ENCODE data around the gene LMBRD1.
"Not testable (repeated sequence)": the region's sequence is repeated elsewhere in the genome, so short reads cannot be mapped to it uniquely, and the experiment has no call there.

The LMBRD1 gene

DNA sequence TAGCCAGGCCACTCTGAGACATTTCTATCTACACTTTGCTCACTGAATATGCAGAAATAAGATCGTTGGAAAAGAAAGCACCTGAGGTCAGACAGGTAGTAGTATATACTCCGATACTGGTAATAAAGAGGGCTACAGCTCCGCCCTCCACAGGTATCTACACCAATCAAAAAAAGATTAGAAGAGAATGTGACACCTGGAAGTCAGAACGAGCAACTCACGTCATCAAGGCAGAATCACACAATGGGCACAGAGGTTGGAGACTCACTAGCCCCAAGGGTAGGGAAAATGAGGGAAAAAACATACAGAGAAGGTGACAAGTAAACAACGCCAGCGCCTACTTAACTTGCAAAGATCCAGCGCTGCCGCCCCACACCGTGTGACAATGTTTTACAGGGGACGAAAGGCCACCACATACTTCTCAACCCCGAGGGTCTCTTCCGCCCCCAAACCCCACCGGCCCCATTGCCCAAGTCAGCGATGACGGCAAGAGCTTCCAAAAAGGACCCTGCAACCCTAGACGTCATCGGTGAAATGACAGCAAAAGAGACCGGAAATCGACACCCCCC lies 653 bp downstream of the LMBRD1 start:
- DNase-seq (ENCODE audit: low spot score), result peak; percentile 74

GRCh38 chr6:69795469-69796072 lies 1.2 kb downstream of the LMBRD1 start:
- no peak for DNase-seq (ENCODE audit: low spot score)

DNA sequence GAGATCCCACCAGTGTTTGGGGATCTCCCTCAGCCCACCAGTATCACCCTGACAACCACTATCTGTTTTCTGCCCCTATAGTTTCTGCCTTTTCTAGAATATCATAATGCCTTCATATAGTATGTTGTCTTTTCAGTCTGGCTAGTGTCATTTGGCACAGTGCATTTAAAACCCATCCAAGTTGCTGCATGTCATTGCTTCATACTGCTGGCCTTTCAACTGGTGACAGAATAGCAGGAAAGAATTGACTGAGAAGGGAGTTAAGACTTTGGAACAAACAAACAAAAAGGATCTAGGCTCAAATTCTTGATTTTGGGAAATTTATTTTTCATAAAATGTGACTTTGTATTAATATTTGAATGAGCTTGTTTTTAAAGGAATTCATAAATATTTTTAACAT lies 4.5 kb downstream of the LMBRD1 start:
- DNase-seq (ENCODE audit: low spot score), result no peak

- DNase-seq (ENCODE audit: low spot score), result no peak
These were observed 5.7 kb downstream of the LMBRD1 start for GRCh38 chr6:69791065-69791471.

DNA sequence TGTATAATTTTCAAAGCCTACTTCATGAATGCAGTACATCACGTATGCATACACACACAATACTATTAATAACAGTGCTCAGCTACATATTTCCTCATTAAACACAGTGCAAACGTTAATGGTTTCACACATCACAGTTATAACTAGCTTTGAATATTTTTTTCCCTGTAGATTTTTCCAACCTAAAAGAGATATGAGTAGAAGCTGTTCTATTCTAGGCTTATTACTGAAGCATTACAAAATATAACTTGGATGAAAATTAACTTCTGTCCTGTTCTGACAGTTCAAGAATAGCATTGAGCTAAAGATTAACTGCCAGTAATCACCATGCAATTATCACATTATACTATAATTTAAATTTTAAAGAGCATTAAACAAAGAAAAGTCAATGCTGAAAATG lies 6.2 kb downstream of the LMBRD1 start:
- no peak for DNase-seq (ENCODE audit: low spot score)

DNA sequence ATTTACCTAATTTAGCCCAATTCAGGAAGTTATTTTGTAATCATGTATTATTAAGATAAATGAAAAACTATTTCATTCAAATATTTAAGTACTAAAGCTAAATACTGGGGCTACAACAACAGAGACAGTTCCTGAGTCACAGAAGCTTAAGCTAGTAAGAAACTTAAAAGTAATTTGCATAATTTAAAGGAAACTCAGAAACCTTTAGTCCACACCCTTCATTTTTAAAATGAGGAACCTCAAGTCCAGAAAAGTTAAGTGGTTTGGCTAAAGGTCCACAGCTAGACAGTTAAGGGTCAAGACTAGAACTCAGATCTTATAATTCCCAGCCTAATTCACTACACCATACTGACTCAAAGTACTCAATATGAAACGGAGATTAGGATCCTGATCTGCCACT lies 7.2 kb downstream of the LMBRD1 start:
- DNase-seq (ENCODE audit: low spot score), result no peak

GRCh38 chr6:69787436-69787835 lies 9.4 kb downstream of the LMBRD1 start:
- DNase-seq (ENCODE audit: low spot score), result not testable (repeated sequence)

- DNase-seq (ENCODE audit: low spot score), result no peak
These were observed 11.1 kb downstream of the LMBRD1 start for GRCh38 chr6:69785697-69786096.

- no peak for DNase-seq (ENCODE audit: low spot score)
These were observed 12.0 kb downstream of the LMBRD1 start for GRCh38 chr6:69784595-69785377.

DNA sequence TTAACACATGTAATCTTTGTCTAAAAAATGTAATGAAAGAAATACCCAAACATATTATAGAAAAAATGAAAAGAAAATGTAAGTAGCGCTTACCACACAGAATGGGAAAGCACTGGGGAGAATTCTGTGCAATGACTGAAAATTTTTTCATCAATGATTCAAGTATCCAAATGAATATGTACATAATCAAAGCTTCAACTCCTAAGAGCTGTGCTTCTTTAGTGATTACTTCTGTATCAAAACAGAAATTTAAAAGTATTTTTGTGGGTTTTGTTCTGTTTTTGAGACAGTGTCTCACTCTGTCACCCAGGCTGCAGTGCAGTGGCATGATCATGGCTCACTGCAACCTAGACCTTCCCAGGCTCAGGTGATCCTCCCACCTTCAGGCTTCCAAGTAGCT lies 13.7 kb downstream of the LMBRD1 start:
- no peak for DNase-seq (ENCODE audit: low spot score)

GRCh38 chr6:69780585-69781178 lies 16.1 kb downstream of the LMBRD1 start:
- no peak for DNase-seq (ENCODE audit: low spot score)

DNA sequence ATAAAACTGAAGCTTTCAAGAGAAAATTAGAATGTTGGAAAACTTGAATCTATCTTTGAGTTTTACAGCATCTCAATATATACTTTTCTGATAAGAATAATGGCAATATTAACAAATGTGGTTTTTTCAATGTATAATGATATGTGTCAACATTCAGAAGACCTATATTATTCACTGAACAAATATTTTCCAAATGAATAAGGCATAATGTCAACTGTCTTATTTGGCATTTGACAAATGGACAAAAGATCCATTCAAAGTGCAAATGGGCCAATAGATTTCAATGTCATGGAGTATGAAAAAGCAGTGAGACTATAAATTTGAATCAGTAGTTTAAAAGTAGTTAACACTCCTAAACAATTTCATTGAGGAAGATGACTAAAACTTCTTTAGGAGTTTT lies 20.9 kb downstream of the LMBRD1 start:
- no peak for DNase-seq (ENCODE audit: low spot score)

- DNase-seq (ENCODE audit: low spot score), result no peak
These were observed 21.3 kb downstream of the LMBRD1 start for GRCh38 chr6:69775585-69775849.

GRCh38 chr6:69774740-69775584 lies 21.8 kb downstream of the LMBRD1 start:
- no peak for DNase-seq (ENCODE audit: low spot score)

GRCh38 chr6:69771158-69771906 lies 25.5 kb downstream of the LMBRD1 start:
- no peak for DNase-seq (ENCODE audit: low spot score)

DNA sequence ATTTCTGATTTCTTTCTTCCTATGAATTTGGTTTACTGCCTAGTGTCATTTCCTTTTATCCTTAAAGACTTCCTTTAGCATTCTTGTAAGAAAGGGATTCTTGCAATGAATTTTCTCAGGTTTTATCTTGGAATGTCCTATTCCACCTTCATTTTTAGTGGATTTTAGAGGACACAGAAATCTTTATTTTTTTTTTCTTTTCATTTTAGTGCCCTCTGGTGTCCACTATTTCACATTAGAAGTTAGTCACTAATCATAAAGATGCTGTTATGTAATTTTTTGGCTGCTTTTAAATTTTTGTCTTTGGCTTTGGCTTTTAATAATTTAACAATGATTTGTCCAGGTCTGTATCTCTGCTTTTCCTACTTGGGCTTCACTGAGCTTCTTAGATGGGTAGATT lies 28.1 kb downstream of the LMBRD1 start:
- DNase-seq (ENCODE audit: low spot score), result no peak

DNA sequence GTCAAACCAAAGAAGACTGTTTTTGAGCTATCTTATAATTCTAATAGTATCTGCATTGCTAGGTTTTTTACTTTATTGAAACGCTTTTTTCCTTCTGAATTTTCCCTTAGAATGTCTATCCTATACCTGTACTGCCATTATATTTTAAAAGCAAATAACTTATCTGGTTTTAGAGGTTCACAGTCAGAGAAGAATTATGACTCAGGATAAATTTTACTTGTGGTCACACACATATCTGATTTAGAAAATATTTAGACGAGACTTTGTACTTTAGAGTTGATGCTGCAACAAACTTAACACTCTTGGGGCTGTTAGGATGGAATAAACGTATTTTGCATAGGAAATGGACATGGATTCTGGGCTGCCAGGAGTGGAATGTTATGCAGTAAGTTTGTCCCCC lies 33.0 kb downstream of the LMBRD1 start:
- no peak for DNase-seq (ENCODE audit: low spot score)

- DNase-seq (ENCODE audit: low spot score), result no peak
These were observed 35.0 kb downstream of the LMBRD1 start for GRCh38 chr6:69761853-69762252.

DNA sequence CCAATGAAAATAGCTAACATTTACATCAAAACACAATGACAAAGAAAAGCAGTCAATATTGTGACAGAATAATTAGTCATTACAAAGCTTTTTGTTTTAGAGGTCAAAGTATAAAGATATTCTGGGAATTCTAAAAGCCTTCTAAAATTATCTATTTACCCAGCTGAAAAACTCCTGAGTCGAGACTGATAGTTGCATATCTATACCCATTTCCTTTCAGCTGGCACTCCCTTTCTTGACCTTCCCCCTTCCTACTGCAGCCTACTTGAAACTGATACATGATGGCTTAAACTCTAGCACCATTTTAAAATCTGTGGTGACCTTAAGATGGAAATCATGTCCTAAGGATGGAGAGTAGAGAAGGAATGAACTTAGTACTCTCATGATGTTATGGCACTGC lies 38.6 kb downstream of the LMBRD1 start:
- no peak for DNase-seq (ENCODE audit: low spot score)

DNA sequence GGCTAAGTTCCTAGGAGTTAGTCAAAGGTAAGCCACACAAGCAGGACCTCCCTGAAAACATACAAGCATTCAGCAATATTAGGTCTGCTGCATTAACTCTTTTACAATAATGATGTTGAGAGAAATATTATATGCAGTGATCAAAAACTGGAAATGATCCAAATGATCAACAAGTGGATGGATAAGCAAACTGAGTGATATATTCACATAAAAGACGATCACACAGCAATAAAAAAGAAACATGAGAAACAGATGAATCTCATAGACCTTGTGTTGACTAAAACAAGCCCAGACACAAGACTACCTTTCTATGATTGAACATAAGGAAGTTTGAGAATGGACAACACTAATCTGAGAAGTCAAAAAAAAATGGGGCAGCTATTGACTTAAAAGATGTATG lies 39.9 kb downstream of the LMBRD1 start:
- no peak for DNase-seq (ENCODE audit: low spot score)

DNA sequence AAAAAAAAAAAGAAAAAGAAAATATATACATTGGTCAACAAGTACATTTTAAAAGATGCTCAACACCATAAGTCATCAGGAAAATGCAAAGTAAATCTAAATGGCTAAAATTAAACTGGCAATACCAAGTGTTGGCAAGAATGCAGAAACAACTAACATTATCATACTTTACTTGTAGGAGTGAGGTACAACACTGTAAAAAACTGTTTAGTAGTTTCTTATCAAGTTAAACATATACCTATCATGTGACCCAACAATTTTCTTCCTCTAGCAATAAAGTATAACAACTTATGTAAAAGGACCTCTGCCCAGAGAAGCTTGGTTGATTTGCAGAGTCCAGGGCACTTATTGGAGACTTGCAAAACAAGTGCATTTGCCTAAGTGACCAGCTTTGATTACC lies 40.4 kb downstream of the LMBRD1 start:
- DNase-seq (ENCODE audit: low spot score), result no peak

- DNase-seq (ENCODE audit: low spot score), result no peak
These were observed 61.8 kb downstream of the LMBRD1 start for GRCh38 chr6:69735027-69735426.

All from CD4-positive, alpha-beta T cell treated with Interleukin-15 for 4 hours (primary cell).